GM10266 (cell line): ENCODE data around the gene PRTN3.

Experiments used
- DNase-seq: peaks from one replicate; pipeline ENCODE4 v3.0.0; 2012; ENCODE audit errors: extremely low spot score
- TF ChIP-seq, protein P1 (sequence below): IDR thresholded peaks from 2 replicates; pipeline ENCODE4 v1.5.1; 2012; ENCODE audit warnings: mild to moderate bottlenecking, low read depth; ENCODE audit not compliant: control insufficient read depth, insufficient read depth; ENCODE audit errors: missing control alignments

PRTN3 gene

DNA sequence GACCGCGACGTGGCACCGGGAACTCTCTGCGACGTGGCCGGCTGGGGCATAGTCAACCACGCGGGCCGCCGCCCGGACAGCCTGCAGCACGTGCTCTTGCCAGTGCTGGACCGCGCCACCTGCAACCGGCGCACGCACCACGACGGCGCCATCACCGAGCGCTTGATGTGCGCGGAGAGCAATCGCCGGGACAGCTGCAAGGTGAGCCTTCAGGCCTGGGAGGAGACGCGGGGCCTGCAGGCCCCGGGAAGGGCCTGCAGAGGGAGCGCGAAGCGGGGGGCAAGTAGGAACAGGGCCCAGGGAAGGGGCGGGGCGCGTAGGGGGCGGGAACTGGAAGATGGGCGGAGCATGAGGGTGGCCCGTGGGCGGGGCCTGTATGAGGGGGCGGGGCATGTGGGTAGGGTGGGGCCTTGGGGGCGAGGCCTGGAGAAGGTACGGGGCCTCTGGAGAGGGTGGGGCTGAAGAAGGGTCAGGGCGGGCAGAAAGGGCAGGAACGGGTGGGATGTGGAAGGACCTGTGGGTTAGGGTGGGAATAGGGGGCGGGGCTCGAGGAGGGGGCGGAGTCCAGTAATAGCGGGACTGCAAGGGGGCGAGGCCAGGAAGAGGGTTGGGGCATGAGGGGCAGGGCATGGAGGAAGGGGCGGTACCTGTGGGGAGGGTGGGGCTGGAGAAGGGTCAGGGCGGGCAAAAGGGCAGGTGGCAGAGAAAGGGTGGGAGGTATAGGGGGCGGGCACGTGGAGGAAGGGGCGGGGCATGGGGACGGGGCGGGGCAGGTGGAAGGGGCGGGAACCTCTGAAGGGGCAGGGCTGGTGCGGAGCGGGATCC lies 21.2 kb downstream of the PRTN3 start:
- DNase-seq = peak; percentile 95
- TF ChIP-seq, protein P1, sequence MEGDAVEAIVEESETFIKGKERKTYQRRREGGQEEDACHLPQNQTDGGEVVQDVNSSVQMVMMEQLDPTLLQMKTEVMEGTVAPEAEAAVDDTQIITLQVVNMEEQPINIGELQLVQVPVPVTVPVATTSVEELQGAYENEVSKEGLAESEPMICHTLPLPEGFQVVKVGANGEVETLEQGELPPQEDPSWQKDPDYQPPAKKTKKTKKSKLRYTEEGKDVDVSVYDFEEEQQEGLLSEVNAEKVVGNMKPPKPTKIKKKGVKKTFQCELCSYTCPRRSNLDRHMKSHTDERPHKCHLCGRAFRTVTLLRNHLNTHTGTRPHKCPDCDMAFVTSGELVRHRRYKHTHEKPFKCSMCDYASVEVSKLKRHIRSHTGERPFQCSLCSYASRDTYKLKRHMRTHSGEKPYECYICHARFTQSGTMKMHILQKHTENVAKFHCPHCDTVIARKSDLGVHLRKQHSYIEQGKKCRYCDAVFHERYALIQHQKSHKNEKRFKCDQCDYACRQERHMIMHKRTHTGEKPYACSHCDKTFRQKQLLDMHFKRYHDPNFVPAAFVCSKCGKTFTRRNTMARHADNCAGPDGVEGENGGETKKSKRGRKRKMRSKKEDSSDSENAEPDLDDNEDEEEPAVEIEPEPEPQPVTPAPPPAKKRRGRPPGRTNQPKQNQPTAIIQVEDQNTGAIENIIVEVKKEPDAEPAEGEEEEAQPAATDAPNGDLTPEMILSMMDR = no peak

- TF ChIP-seq, protein P1 = no peak
- DNase-seq = peak; percentile 89
Observed at GRCh38 chr19:862581-863314, 21.9 kb downstream of the PRTN3 start.

DNA sequence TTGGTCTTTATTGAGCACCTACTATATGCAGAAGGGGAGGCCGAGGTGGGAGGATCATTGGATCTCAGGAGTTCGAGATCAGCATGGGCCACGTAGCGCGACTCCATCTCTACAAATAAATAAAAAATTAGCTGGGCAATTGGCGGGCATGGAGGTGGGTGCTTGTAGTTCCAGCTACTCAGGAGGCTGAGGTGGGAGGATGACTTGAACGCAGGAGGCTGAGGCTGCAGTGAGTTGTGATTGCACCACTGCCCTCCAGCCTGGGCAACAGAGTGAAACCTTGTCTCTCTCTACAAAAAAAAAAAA lies 22.5 kb downstream of the PRTN3 start:
- TF ChIP-seq, protein P1 = no peak
- no peak for DNase-seq

- TF ChIP-seq, protein P1 = no peak
Observed at GRCh38 chr19:866769-867300, 26.0 kb downstream of the PRTN3 start.

DNA sequence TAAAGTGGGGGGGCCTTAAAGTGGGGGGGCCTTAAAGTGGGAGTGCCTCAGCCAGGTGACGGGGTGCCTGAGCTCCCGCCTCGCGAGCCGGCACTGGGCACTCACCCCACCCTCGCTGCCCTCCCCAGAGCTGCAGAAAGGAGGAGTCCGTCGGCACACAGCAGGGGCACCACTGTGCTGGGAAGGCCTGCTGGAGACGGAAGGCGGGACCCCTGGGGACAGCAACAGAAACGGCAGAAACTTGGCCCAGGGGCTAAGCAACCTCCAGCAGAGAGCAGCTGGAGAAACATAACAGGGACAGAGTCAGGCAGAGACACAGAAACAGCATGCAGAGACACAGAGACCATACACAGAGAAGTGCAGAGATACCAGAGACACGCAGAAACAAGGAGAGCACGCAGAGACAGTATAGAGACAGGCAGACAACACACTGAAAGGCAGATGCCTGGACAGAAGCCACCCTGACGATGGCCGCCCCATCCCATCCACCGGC lies 26.5 kb downstream of the PRTN3 start:
- TF ChIP-seq, protein P1 = no peak
- no peak for DNase-seq

More at GRCh38 chr19:866769-867300, 26.0 kb downstream of the PRTN3 start:
- DNase-seq = no peak

GRCh38 chr19:867855-868457 lies 27.2 kb downstream of the PRTN3 start:
- no peak for DNase-seq
- TF ChIP-seq, protein P1 = no peak
